ENCODE data around the gene EPS8. TPM values are rescaled to one million over a fixed set of nuclear protein-coding genes. Genes with fewer than 3 reads are reported as not detected.

EPS8 gene
- total RNA-seq, 1 experiment from 2014 or later: 85.3 TPM

- peak overlapping the region; percentile 35 for H3K27ac Mint-ChIP-seq (ENCODE audit: low read depth, unreplicated experiment)
- no peaks in the 10 kb centered on the region for H3K36me3 Mint-ChIP-seq (ENCODE audit: insufficient read depth, unreplicated experiment)
- H3K27me3 Mint-ChIP-seq (ENCODE audit: insufficient read depth, unreplicated experiment): no peaks in the 10 kb centered on the region
- no peaks in the 10 kb centered on the region for H3K9me3 Mint-ChIP-seq (ENCODE audit: unreplicated experiment)
- CTCF ChIA-PET: no interaction called here
- POLR2A ChIA-PET: interaction anchor here (1.1 to 2.3 kb wide), 6 partner anchors 9 to 89 kb away, joined by 3 to 8 read pairs (median 6); no protein-coding TSS in a partner anchor
- intact Hi-C loops (cut with micrococcal nuclease): no loop called here
- BruUV-seq (replicated peaks): no TSS peak
- no peak for TF ChIP-seq CTCF (IDR thresholded peaks at IDR 0.05; ENCODE audit: unreplicated experiment)
- DNase-seq (ENCODE audit: unreplicated experiment): no peak
- no peak overlapping the region for H3K4me3 Mint-ChIP-seq (ENCODE audit: unreplicated experiment)
- H3K4me1 Mint-ChIP-seq (ENCODE audit: insufficient read depth, unreplicated experiment): peaks cover 45% of the 10 kb centered on the region
Observed at GRCh38 chr12:15717940-15718567, 71.1 kb downstream of the EPS8 start.

GRCh38 chr12:15716581-15716980 lies 72.6 kb downstream of the EPS8 start:
- Mint-ChIP-seq H3K9me3 (ENCODE audit: unreplicated experiment) (no peaks in the 10 kb centered on the region), H3K4me3 (ENCODE audit: unreplicated experiment) (no peak overlapping the region), H3K27ac (ENCODE audit: low read depth, unreplicated experiment) (peak overlapping the region; percentile 80), H3K27me3 (ENCODE audit: insufficient read depth, unreplicated experiment) (no peaks in the 10 kb centered on the region), H3K4me1 (ENCODE audit: insufficient read depth, unreplicated experiment) (peaks cover 34% of the 10 kb centered on the region), H3K36me3 (ENCODE audit: insufficient read depth, unreplicated experiment) (no peaks in the 10 kb centered on the region)
- no TSS peak for BruUV-seq (replicated peaks)
- CTCF ChIA-PET: interaction anchor here (0.6 to 0.9 kb wide), 2 partner anchors 42 to 134 kb away, joined by 3 read pairs; no protein-coding TSS in a partner anchor
- TF ChIP-seq CTCF (IDR thresholded peaks at IDR 0.05; ENCODE audit: unreplicated experiment): no peak
- intact Hi-C loops (cut with micrococcal nuclease): no loop called here
- POLR2A ChIA-PET: interaction anchor here (2.2 kb wide), 1 partner anchor 8 kb away, joined by 5 read pairs; no protein-coding TSS in a partner anchor
- no peak for DNase-seq (ENCODE audit: unreplicated experiment)

DNA sequence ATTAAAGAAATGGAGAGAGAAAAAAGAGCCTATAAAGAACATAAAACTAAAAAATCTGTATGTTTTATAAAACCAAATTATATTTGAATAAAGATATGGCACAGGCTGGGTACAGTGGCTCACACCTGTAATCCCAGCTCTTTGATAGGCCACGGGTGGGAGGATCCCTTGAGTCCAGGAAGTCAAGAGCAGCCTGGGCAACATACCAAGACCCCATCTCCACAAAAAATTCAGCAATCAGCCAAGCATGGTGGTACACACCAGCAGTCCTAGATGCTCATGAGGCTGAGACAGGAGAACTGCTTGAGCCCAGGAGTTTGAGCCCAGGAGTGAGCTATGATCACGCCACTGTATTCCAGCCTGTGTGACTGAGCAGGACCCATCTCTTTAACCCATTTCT lies 74.9 kb downstream of the EPS8 start:
- TF ChIP-seq CTCF (IDR thresholded peaks at IDR 0.05; ENCODE audit: unreplicated experiment): no peak
- ChIA-PET CTCF (interaction anchor here (1.1 kb wide), 1 partner anchor 21 kb away, joined by 3 read pairs; no protein-coding TSS in a partner anchor), POLR2A (interaction anchor here (0.6 to 2.5 kb wide), 5 partner anchors 9 to 18 kb away, joined by 3 to 8 read pairs (median 5); no protein-coding TSS in a partner anchor)
- H3K4me3 Mint-ChIP-seq (ENCODE audit: unreplicated experiment): no peak overlapping the region
- peaks cover 4% of the 10 kb centered on the region for H3K36me3 Mint-ChIP-seq (ENCODE audit: insufficient read depth, unreplicated experiment)
- no peak overlapping the region for H3K27ac Mint-ChIP-seq (ENCODE audit: low read depth, unreplicated experiment)
- peaks cover 18% of the 10 kb centered on the region for H3K4me1 Mint-ChIP-seq (ENCODE audit: insufficient read depth, unreplicated experiment)
- intact Hi-C loops (cut with micrococcal nuclease): no loop called here
- no TSS peak for BruUV-seq (replicated peaks)
- H3K9me3 Mint-ChIP-seq (ENCODE audit: unreplicated experiment): no peaks in the 10 kb centered on the region
- no peak for DNase-seq (ENCODE audit: unreplicated experiment)
- H3K27me3 Mint-ChIP-seq (ENCODE audit: insufficient read depth, unreplicated experiment): no peaks in the 10 kb centered on the region

DNA sequence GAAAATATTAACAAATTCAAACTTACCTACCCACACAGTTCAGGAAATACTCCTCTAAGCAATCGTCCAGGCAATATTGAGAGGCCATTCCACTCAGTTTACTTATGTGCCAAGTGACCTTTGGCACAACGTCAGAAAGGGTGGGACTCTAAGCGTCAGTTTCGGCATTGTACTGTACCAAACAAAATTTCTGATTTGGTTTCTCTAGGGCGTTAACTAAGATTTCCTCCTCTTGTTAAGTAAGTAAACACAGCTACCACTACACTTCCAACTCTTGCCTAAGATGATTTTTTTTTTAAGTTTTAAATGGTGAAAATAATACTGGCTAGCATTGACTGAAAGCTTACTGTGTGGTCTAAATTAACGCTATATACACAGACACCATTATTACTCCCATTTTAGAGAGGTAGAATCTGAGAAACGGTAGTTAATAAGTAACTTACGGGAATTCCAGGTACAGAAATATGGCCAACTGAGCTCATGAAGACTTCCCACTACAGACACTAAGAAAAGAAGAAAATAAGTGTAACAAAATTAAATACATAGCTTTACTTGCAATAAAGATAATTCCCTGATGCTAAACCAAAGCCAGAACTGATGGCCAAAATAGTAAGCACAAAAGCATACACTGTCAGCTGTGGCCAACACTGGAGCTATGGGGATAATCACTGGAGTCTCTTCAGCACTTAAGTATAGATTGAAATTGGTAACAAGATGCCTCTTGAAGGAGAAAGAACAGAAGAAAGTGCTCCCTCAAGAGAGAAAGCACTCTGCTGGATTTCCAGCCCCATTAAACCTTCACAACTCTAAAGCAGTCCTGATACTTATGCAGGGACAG lies 76.1 kb downstream of the EPS8 start:
- Mint-ChIP-seq H3K4me1 (ENCODE audit: insufficient read depth, unreplicated experiment) (peaks cover 10% of the 10 kb centered on the region), H3K9me3 (ENCODE audit: unreplicated experiment) (no peaks in the 10 kb centered on the region), H3K27ac (ENCODE audit: low read depth, unreplicated experiment) (no peak overlapping the region), H3K4me3 (ENCODE audit: unreplicated experiment) (no peak overlapping the region), H3K27me3 (ENCODE audit: insufficient read depth, unreplicated experiment) (no peaks in the 10 kb centered on the region), H3K36me3 (ENCODE audit: insufficient read depth, unreplicated experiment) (peaks cover 9% of the 10 kb centered on the region)
- BruUV-seq (replicated peaks): no TSS peak
- TF ChIP-seq CTCF (IDR thresholded peaks at IDR 0.05; ENCODE audit: unreplicated experiment): no peak
- POLR2A ChIA-PET: interaction anchor here (0.6 to 2.5 kb wide), 6 partner anchors 8 to 75 kb away, joined by 3 to 8 read pairs (median 5); no protein-coding TSS in a partner anchor
- DNase-seq (ENCODE audit: unreplicated experiment): no peak
- CTCF ChIA-PET: interaction anchor here (0.5 to 1.1 kb wide), 4 partner anchors 9 to 60 kb away, joined by 3 to 5 read pairs (median 3); no protein-coding TSS in a partner anchor
- intact Hi-C loops (cut with micrococcal nuclease): no loop called here

All from MCF 10A (cell line).